ENCODE data around the gene SIPA1L3. TPM values are rescaled to one million over a fixed set of nuclear protein-coding genes. Genes with fewer than 3 reads are reported as not detected.

Gene SIPA1L3
- polyA plus RNA-seq, 1 of the 3 experiments (the other 2 are of a cell fraction), result 11.6 TPM

DNA sequence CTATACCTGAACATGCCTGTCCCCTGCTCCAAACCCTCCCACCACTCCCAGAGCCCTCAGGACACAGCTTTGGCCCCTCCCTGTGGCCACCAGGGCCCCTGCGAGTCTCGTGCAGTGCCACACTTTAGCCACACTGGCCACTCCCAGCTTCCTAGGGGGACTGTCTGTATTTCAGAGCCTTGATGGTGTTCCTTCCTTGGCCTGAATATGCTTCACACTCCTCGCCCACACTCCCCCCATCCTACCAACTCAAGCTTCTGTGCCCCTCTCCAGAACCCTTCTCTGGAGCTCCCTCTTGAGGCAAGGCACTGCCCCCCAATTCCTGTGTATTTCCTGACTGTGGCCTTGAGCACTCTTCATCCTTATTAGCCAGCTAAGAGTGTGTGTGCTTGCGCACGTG lies 236.8 kb downstream of the SIPA1L3 start:
- ChIA-PET CTCF (interaction anchor here (0.7 to 5.6 kb wide), 7 partner anchors 9 to 242 kb away, joined by 3 to 70 read pairs (median 14); partner anchors contain the start of gene CATSPERG), POLR2A (no interaction called here)
- H3K4me1 ChIP-seq (ENCODE audit: control insufficient read depth in 1 of 2, insufficient read depth in 2 of 2, low read depth in 1 of 2, low read length in 1 of 2), result no peaks in the 10 kb centered on the region
- no peaks in the 10 kb centered on the region for H3K79me2 ChIP-seq (ENCODE audit: insufficient read depth)
- H3K4me2 ChIP-seq, result no peak overlapping the region
- no peak for DNase-seq
- H3F3A ChIP-seq (replicated peaks; ENCODE audit: insufficient read depth), result peaks cover 7% of the 10 kb centered on the region
- H3K27me3 ChIP-seq (ENCODE audit: insufficient read depth), result no peaks in the 10 kb centered on the region
- no peaks in the 10 kb centered on the region for H3K9me3 ChIP-seq
- no peak overlapping the region for H2AFZ ChIP-seq (ENCODE audit: low read depth)
- TF ChIP-seq, protein P1, sequence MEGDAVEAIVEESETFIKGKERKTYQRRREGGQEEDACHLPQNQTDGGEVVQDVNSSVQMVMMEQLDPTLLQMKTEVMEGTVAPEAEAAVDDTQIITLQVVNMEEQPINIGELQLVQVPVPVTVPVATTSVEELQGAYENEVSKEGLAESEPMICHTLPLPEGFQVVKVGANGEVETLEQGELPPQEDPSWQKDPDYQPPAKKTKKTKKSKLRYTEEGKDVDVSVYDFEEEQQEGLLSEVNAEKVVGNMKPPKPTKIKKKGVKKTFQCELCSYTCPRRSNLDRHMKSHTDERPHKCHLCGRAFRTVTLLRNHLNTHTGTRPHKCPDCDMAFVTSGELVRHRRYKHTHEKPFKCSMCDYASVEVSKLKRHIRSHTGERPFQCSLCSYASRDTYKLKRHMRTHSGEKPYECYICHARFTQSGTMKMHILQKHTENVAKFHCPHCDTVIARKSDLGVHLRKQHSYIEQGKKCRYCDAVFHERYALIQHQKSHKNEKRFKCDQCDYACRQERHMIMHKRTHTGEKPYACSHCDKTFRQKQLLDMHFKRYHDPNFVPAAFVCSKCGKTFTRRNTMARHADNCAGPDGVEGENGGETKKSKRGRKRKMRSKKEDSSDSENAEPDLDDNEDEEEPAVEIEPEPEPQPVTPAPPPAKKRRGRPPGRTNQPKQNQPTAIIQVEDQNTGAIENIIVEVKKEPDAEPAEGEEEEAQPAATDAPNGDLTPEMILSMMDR (IDR thresholded peaks at IDR 0.05), result peak; percentile 21; the same call in 1 of the 2 replicates
- no peak for TF ChIP-seq JUND (IDR thresholded peaks at IDR 0.05)
- WGBS (ENCODE audit: low lambda C conversion rate), result 95% methylated on average over 5 of the region's 5 CpGs
- H4K20me1 ChIP-seq (ENCODE audit: insufficient read depth), result no peaks in the 10 kb centered on the region
- H3K27ac ChIP-seq (ENCODE audit: low read depth in 2 of 2, low read length in 1 of 2), result no peak overlapping the region
- H3K9me2 ChIP-seq, result no peaks in the 10 kb centered on the region
- H3K9ac ChIP-seq, result no peak overlapping the region
- H3K36me3 ChIP-seq (replicated peaks in 1 of 2; ENCODE audit: control insufficient read depth in 1 of 2, insufficient read depth in 2 of 2, low read length in 1 of 2), result peaks cover 0 to 4% of the 10 kb centered on the region in 2 experiments
- no peak overlapping the region for H3K4me3 ChIP-seq (ENCODE audit: low read depth in 2 of 2, low read length in 1 of 2)

DNA sequence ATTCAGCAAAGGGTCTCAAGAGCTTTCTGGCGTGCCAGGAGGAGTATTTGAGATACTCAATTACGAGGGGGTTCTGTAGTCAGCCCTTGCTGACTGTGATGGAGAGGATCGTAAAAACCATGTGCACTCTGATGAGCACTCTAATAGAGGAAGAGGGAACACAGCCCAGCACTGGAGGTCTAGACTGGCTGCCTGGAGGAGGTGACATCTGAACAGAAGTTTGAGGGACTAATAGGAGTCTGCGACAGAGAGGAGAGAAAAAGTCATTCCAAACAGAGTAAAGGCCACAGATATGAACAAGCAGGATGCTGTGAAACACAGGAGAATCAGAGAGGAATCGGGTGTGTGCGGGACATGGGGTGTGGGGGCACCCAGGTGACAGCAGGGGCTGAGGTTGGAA lies 237.7 kb downstream of the SIPA1L3 start:
- TF ChIP-seq, protein P2, sequence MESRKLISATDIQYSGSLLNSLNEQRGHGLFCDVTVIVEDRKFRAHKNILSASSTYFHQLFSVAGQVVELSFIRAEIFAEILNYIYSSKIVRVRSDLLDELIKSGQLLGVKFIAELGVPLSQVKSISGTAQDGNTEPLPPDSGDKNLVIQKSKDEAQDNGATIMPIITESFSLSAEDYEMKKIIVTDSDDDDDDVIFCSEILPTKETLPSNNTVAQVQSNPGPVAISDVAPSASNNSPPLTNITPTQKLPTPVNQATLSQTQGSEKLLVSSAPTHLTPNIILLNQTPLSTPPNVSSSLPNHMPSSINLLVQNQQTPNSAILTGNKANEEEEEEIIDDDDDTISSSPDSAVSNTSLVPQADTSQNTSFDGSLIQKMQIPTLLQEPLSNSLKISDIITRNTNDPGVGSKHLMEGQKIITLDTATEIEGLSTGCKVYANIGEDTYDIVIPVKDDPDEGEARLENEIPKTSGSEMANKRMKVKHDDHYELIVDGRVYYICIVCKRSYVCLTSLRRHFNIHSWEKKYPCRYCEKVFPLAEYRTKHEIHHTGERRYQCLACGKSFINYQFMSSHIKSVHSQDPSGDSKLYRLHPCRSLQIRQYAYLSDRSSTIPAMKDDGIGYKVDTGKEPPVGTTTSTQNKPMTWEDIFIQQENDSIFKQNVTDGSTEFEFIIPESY (IDR thresholded peaks at IDR 0.05; ENCODE audit: borderline replicate concordance, low read depth), result no peak
- no peak for TF ChIP-seq GABPA (IDR thresholded peaks at IDR 0.05; ENCODE audit: low read depth)
- TF ChIP-seq, protein P3, sequence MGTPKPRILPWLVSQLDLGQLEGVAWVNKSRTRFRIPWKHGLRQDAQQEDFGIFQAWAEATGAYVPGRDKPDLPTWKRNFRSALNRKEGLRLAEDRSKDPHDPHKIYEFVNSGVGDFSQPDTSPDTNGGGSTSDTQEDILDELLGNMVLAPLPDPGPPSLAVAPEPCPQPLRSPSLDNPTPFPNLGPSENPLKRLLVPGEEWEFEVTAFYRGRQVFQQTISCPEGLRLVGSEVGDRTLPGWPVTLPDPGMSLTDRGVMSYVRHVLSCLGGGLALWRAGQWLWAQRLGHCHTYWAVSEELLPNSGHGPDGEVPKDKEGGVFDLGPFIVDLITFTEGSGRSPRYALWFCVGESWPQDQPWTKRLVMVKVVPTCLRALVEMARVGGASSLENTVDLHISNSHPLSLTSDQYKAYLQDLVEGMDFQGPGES (IDR thresholded peaks at IDR 0.05; ENCODE audit: low read depth, low read length), result no peak
- no peak for TF ChIP-seq RFX5 (IDR thresholded peaks at IDR 0.05; ENCODE audit: low read length)
- TF ChIP-seq, protein P4, sequence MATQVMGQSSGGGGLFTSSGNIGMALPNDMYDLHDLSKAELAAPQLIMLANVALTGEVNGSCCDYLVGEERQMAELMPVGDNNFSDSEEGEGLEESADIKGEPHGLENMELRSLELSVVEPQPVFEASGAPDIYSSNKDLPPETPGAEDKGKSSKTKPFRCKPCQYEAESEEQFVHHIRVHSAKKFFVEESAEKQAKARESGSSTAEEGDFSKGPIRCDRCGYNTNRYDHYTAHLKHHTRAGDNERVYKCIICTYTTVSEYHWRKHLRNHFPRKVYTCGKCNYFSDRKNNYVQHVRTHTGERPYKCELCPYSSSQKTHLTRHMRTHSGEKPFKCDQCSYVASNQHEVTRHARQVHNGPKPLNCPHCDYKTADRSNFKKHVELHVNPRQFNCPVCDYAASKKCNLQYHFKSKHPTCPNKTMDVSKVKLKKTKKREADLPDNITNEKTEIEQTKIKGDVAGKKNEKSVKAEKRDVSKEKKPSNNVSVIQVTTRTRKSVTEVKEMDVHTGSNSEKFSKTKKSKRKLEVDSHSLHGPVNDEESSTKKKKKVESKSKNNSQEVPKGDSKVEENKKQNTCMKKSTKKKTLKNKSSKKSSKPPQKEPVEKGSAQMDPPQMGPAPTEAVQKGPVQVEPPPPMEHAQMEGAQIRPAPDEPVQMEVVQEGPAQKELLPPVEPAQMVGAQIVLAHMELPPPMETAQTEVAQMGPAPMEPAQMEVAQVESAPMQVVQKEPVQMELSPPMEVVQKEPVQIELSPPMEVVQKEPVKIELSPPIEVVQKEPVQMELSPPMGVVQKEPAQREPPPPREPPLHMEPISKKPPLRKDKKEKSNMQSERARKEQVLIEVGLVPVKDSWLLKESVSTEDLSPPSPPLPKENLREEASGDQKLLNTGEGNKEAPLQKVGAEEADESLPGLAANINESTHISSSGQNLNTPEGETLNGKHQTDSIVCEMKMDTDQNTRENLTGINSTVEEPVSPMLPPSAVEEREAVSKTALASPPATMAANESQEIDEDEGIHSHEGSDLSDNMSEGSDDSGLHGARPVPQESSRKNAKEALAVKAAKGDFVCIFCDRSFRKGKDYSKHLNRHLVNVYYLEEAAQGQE (IDR thresholded peaks at IDR 0.05; ENCODE audit: low read depth, low read length), result no peak
- TF ChIP-seq POLR2AphosphoS5 (IDR thresholded peaks at IDR 0.05; ENCODE audit: low read depth, low read length), result no peak
- TF ChIP-seq, protein P5, sequence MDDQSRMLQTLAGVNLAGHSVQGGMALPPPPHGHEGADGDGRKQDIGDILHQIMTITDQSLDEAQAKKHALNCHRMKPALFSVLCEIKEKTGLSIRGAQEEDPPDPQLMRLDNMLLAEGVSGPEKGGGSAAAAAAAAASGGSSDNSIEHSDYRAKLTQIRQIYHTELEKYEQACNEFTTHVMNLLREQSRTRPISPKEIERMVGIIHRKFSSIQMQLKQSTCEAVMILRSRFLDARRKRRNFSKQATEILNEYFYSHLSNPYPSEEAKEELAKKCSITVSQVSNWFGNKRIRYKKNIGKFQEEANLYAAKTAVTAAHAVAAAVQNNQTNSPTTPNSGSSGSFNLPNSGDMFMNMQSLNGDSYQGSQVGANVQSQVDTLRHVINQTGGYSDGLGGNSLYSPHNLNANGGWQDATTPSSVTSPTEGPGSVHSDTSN (IDR thresholded peaks at IDR 0.05), result no peak
- no peak for TF ChIP-seq YY1 (IDR thresholded peaks at IDR 0.05; ENCODE audit: low read depth)
- no peak for TF ChIP-seq JUND (IDR thresholded peaks at IDR 0.05)
- TF ChIP-seq, protein P6, sequence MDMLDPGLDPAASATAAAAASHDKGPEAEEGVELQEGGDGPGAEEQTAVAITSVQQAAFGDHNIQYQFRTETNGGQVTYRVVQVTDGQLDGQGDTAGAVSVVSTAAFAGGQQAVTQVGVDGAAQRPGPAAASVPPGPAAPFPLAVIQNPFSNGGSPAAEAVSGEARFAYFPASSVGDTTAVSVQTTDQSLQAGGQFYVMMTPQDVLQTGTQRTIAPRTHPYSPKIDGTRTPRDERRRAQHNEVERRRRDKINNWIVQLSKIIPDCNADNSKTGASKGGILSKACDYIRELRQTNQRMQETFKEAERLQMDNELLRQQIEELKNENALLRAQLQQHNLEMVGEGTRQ (IDR thresholded peaks at IDR 0.05; ENCODE audit: borderline replicate concordance, low read depth, low read length), result no peak
- TF ChIP-seq, protein P7, sequence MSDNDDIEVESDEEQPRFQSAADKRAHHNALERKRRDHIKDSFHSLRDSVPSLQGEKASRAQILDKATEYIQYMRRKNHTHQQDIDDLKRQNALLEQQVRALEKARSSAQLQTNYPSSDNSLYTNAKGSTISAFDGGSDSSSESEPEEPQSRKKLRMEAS (IDR thresholded peaks at IDR 0.05; ENCODE audit: low read depth), result no peak
- Histone ChIP-seq H3K4me3 (ENCODE audit: low read depth in 2 of 2, low read length in 1 of 2) (no peak overlapping the region), H3K27me3 (ENCODE audit: insufficient read depth) (no peaks in the 10 kb centered on the region), H3K4me2 (no peak overlapping the region), H3K9me2 (no peaks in the 10 kb centered on the region), H3K9me3 (no peaks in the 10 kb centered on the region), H3F3A (replicated peaks; ENCODE audit: insufficient read depth) (peaks cover 7% of the 10 kb centered on the region), H3K27ac (ENCODE audit: low read depth in 2 of 2, low read length in 1 of 2) (no peak overlapping the region), H3K36me3 (replicated peaks in 1 of 2; ENCODE audit: control insufficient read depth in 1 of 2, insufficient read depth in 2 of 2, low read length in 1 of 2) (peaks cover 0 to 4% of the 10 kb centered on the region in 2 experiments), H3K4me1 (ENCODE audit: control insufficient read depth in 1 of 2, insufficient read depth in 2 of 2, low read depth in 1 of 2, low read length in 1 of 2) (no peaks in the 10 kb centered on the region), H2AFZ (ENCODE audit: low read depth) (no peak overlapping the region), H3K9ac (no peak overlapping the region), H3K79me2 (ENCODE audit: insufficient read depth) (no peaks in the 10 kb centered on the region), H4K20me1 (ENCODE audit: insufficient read depth) (no peaks in the 10 kb centered on the region)
- ChIA-PET CTCF (interaction anchor here (1.1 to 5.6 kb wide), 4 partner anchors 8 to 242 kb away, joined by 4 to 70 read pairs (median 4); no protein-coding TSS in a partner anchor), POLR2A (no interaction called here)
- WGBS (ENCODE audit: low lambda C conversion rate), result 96% methylated on average over 6 of the region's 6 CpGs
- DNase-seq, result no peak

Measured in SK-N-SH (cell line).